Measurements from ENCODE around the gene GNS. TPM values are rescaled to one million over a fixed set of nuclear protein-coding genes. Genes with fewer than 3 reads are reported as not detected.

The GNS gene
- total and polyA plus RNA-seq, 2 of the 4 experiments (the other 2 are of a cell fraction), result 60.4 to 80.7 TPM

GRCh38 chr12:64691795-64692583 lies 67.2 kb downstream of the GNS start:
- Histone ChIP-seq H3K23ac (ENCODE audit: low read depth, low read length) (no peak overlapping the region), H3K79me1 (ENCODE audit: low read depth in 1 of 2, low read length in 2 of 2) (peaks cover 16 to 60% of the 10 kb centered on the region in 2 experiments), H3K9ac (ENCODE audit: low read depth, low read length) (no peak overlapping the region), H3K56ac (ENCODE audit: extremely low read depth, insufficient read depth, low read length) (no peak overlapping the region; the same call in 1 of the 2 replicates), H2BK120ac (ENCODE audit: low read depth, low read length) (no peak overlapping the region), H4K5ac (ENCODE audit: low read depth, low read length) (no peak overlapping the region), H2BK20ac (ENCODE audit: low read depth, low read length) (no peak overlapping the region), H4K8ac (ENCODE audit: low read depth in 2 of 2, low read length in 2 of 2) (no peak overlapping the region), H2BK5ac (ENCODE audit: low read depth, low read length, poor library complexity, severe bottlenecking) (no peak overlapping the region), H2BK15ac (ENCODE audit: low read depth, low read length) (no peak overlapping the region), H3K27me3 (ENCODE audit: control insufficient read depth, insufficient read depth, low read length) (no peaks in the 10 kb centered on the region), H3K4ac (ENCODE audit: low read depth, low read length) (no peak overlapping the region), H3K9me1 (ENCODE audit: insufficient read depth, low read length) (peaks cover 3% of the 10 kb centered on the region; the same call in 1 of the 2 replicates), H2AK5ac (ENCODE audit: low read depth, low read length) (no peak overlapping the region), H4K91ac (ENCODE audit: insufficient read depth, low read depth, low read length) (no peak overlapping the region), H3K36me3 (ENCODE audit: control insufficient read depth, insufficient read depth, low read length) (peaks cover 20% of the 10 kb centered on the region), H4K20me1 (ENCODE audit: insufficient read depth, low read length) (peaks cover 8% of the 10 kb centered on the region), H3K18ac (ENCODE audit: low read depth, low read length) (no peak overlapping the region), H3K14ac (replicated peaks; ENCODE audit: low read depth, low read length) (no peak overlapping the region), H3K9me3 (ENCODE audit: control insufficient read depth, insufficient read depth, low read length) (no peaks in the 10 kb centered on the region), H3K4me2 (ENCODE audit: low read depth, low read length) (no peak overlapping the region; the same call in 1 of the 2 replicates), H2AK9ac (replicated peaks; ENCODE audit: low read depth, low read length, poor library complexity) (no peak overlapping the region), H2AFZ (replicated peaks; ENCODE audit: low read length, poor library complexity) (no peak overlapping the region), H3K4me3 (ENCODE audit: insufficient read depth, low read depth, low read length) (no peak overlapping the region), H3K4me1 (ENCODE audit: control insufficient read depth, insufficient read depth, low read length) (peaks cover 9% of the 10 kb centered on the region), H3K27ac (ENCODE audit: insufficient read depth, low read length) (no peak overlapping the region; the same call in 1 of the 2 replicates)
- ATAC-seq (ENCODE audit: low read depth), result peak; percentile 38
- no TSS peak for BruUV-seq (replicated peaks)
- dilution Hi-C loops (cut with HindIII; ENCODE audit: low sequenced_read_pairs, unreplicated experiment), result no loop called here
- no peak for TF ChIP-seq CEBPB (IDR thresholded peaks at IDR 0.05; ENCODE audit: low read depth, low read length)
- TF ChIP-seq USF2 (IDR thresholded peaks at IDR 0.05; ENCODE audit: low read depth, low read length), result no peak
- TF ChIP-seq RAD21 (IDR thresholded peaks at IDR 0.05; ENCODE audit: low read length), result no peak
- TF ChIP-seq BHLHE40 (IDR thresholded peaks at IDR 0.05; ENCODE audit: low read depth, low read length), result no peak
- no peak for TF ChIP-seq RCOR1 (IDR thresholded peaks at IDR 0.05; ENCODE audit: insufficient replicate concordance, low read length)
- TF ChIP-seq FOS (IDR thresholded peaks at IDR 0.05; ENCODE audit: low read depth, low read length), result no peak
- no peak for TF ChIP-seq MXI1 (IDR thresholded peaks at IDR 0.05; ENCODE audit: borderline replicate concordance, low read depth, low read length)
- TF ChIP-seq MAFK (IDR thresholded peaks at IDR 0.05; ENCODE audit: low read depth, low read length), result no peak
- TF ChIP-seq ELK1 (IDR thresholded peaks at IDR 0.05; ENCODE audit: borderline replicate concordance, low read depth, low read length), result no peak
- TF ChIP-seq SMC3 (IDR thresholded peaks at IDR 0.05; ENCODE audit: low read depth, low read length), result no peak
- TF ChIP-seq MAZ (IDR thresholded peaks at IDR 0.05; ENCODE audit: borderline replicate concordance, low read depth, low read length), result no peak
- CTCF ChIA-PET, result interaction anchor here (0.5 to 1.2 kb wide), 4 partner anchors 9 to 142 kb away, joined by 3 to 4 read pairs (median 4); no protein-coding TSS in a partner anchor
- WGBS, 2 experiments (ENCODE audit: extremely low coverage in 2 of 2, insufficient read length in 1 of 2), result no CpG with 5 or more reads among the region's 2 CpGs
- in situ Hi-C loops (cut with MboI; ENCODE audit: low sequenced_read_pairs), result no loop called here
- POLR2A ChIA-PET (ENCODE audit: unreplicated experiment), result interaction anchor here (0.5 kb wide), 1 partner anchor 78 kb away, joined by 4 read pairs; no protein-coding TSS in a partner anchor
- intact Hi-C loops (cut with micrococcal nuclease), result no loop called here
- DNase-seq, result peak; percentile 26

Measured in IMR-90 (cell line).